Omental fat pad (tissue), 4 donors: ENCODE results near the gene OR4D1. TPM values are rescaled to one million over a fixed set of nuclear protein-coding genes. Genes with fewer than 3 reads are reported as not detected.
"Not testable (repeated sequence)": the region's sequence is repeated elsewhere in the genome, so short reads cannot be mapped to it uniquely, and the experiment has no call there.

Experiments
- ATAC-seq: fragments of 150-250 bp; one replicate; pipeline ENCODE4 v1.9.1; 2016; ENCODE audit warnings: mild to moderate bottlenecking, moderate library complexity; ENCODE audit not compliant: low FRiP score
- DNase-seq: peaks from one replicate; pipeline ENCODE4 v3.0.0-alpha.2; 2019; ENCODE audit warnings: low spot score
- total RNA-seq, 4 donors: library from RNA; depleted of rRNA; stranded (reverse); fragments of >200 nt; gene quantifications; one replicate each; pipeline ENCODE4 v1.1.0, GENCODE V29; 2016
- TF ChIP-seq, protein P1 (sequence below), 3 donors: fragments of 450-650 bp; IDR thresholded peaks; one replicate each; pipeline ENCODE4 v1.5.1; 2016 to 2017; ENCODE audit warnings: antibody characterized with exemption in 3 of 3, mild to moderate bottlenecking in 3 of 3, moderate library complexity in 2 of 3

OR4D1 gene
- total RNA-seq, result not detected

DNA sequence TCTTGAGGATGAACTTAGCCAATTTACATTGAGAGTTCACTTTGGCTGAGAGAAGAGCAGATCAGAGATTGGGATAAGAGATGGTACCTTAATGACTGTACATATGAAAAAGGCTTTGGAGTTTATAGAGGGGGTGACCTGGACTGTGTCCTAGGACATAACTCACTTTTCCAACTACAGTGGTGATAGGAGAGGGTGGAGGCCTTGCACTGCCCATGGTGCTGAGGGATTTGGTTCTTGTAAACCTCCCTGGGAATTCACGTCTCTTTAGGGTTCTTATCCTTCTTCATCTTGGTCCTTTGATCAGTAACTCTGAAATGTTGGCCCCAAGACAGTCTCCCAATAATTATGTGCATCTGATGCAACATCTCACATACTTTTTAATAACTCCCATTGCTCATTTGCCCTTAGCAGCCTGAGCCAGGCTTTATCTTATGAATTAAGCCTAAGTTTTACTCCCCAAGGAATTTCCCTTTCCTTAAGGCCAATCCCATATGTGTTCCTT lies at the start of gene OR4D1:
OR4D1 (plus strand) TSS at position 455 of the 505 bp plus-strand sequence. CDS start 6,770 bp downstream, outside the sequence.
- DNase-seq, result no peak
- ATAC-seq, result no peak
- TF ChIP-seq, protein P1, sequence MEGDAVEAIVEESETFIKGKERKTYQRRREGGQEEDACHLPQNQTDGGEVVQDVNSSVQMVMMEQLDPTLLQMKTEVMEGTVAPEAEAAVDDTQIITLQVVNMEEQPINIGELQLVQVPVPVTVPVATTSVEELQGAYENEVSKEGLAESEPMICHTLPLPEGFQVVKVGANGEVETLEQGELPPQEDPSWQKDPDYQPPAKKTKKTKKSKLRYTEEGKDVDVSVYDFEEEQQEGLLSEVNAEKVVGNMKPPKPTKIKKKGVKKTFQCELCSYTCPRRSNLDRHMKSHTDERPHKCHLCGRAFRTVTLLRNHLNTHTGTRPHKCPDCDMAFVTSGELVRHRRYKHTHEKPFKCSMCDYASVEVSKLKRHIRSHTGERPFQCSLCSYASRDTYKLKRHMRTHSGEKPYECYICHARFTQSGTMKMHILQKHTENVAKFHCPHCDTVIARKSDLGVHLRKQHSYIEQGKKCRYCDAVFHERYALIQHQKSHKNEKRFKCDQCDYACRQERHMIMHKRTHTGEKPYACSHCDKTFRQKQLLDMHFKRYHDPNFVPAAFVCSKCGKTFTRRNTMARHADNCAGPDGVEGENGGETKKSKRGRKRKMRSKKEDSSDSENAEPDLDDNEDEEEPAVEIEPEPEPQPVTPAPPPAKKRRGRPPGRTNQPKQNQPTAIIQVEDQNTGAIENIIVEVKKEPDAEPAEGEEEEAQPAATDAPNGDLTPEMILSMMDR (IDR thresholded peaks at IDR 0.05), result no peak

- DNase-seq, result no peak
- TF ChIP-seq, protein P1 (IDR thresholded peaks at IDR 0.05), result no peak
- ATAC-seq, result no peak
Observed at GRCh38 chr17:58100506-58100905, 47.7 kb upstream of the OR4D1 start.

- not testable (repeated sequence) for ATAC-seq
Observed at GRCh38 chr17:58101898-58102297, 46.3 kb upstream of the OR4D1 start.

DNA sequence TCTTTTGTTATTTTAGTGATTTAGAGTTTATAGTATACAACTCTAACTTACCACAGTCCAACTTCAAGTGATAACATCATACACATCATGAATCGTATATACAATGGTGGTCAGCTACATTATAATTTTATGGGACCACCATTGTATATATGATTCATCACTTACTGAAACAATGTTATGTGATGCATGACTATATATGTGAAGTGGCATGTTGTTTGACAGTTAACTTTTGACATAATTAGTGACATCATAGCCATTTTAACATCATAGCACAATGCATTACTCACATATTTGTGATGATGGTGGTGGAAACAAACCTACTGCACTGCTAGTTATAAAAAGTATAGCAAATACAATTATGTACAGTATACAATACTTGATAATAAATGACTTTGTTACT lies 43.1 kb upstream of the OR4D1 start:
- TF ChIP-seq, protein P1 (IDR thresholded peaks at IDR 0.05), result no peak
- DNase-seq, result no peak
- no peak for ATAC-seq

More at GRCh38 chr17:58101898-58102297, 46.3 kb upstream of the OR4D1 start:
- DNase-seq, result not testable (repeated sequence)

DNA sequence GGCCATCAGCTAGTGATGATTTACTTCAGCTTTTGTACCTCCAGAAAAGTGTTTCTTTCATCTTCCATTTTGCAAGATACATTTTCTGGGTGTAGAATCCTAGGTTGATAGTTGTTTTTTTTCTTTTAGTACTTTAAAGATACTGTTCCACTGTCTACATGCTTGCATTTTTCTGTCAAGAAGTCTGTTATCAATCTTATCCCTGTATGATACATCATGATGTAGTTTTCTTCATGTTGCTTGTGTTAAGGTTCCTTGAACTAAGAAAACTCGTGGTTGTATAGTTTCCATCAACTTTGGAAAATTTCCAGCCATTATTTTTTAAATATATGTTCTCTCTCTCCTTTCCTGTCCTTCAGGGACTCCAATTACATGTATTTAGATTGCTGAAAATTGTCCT lies 40.9 kb upstream of the OR4D1 start:
- ATAC-seq (no peak), DNase-seq (no peak)
- TF ChIP-seq, protein P1 (IDR thresholded peaks at IDR 0.05), result no peak

- TF ChIP-seq, protein P1 (IDR thresholded peaks at IDR 0.05), result no peak
- DNase-seq, result no peak
- no peak for ATAC-seq
Observed at GRCh38 chr17:58109197-58109596, 39.0 kb upstream of the OR4D1 start.

GRCh38 chr17:58110012-58110411 lies 38.2 kb upstream of the OR4D1 start:
- ATAC-seq (no peak), DNase-seq (no peak)
- TF ChIP-seq, protein P1 (IDR thresholded peaks at IDR 0.05), result no peak
